Measurements from ENCODE around the gene ELN.
"Not testable (repeated sequence)": the region's sequence is repeated elsewhere in the genome, so short reads cannot be mapped to it uniquely, and the experiment has no call there.

ELN gene

DNA sequence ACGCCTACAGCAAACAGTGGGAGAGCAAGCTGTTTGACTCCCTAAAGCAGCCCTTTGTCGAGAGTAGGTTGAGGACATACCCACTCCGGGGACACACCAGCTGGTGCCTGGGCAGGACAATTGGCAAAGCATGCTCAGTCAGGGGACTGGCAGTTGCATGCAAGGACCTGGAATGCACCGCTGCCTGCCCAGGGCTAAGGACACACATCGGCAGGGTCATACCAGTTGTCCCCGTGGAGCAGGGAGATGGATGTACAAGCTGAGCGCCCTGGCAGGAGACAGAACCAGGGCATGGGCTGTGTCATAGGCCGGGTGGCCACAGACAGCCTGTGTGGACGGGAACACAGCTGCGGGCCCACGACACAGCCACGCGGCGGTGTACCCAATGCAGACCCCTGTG lies 18.3 kb upstream of the ELN start:
- POLR2A ChIA-PET: no interaction called here
- no peak for DNase-seq (ENCODE audit: extremely low spot score)
- TF ChIP-seq CTBP1 (IDR thresholded peaks at IDR 0.05; ENCODE audit: borderline replicate concordance): no peak
- TF ChIP-seq ELF4 (IDR thresholded peaks at IDR 0.05): no peak
- TF ChIP-seq, protein P1, sequence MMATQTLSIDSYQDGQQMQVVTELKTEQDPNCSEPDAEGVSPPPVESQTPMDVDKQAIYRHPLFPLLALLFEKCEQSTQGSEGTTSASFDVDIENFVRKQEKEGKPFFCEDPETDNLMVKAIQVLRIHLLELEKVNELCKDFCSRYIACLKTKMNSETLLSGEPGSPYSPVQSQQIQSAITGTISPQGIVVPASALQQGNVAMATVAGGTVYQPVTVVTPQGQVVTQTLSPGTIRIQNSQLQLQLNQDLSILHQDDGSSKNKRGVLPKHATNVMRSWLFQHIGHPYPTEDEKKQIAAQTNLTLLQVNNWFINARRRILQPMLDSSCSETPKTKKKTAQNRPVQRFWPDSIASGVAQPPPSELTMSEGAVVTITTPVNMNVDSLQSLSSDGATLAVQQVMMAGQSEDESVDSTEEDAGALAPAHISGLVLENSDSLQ (IDR thresholded peaks at IDR 0.05): no peak
- TF ChIP-seq TARDBP (IDR thresholded peaks at IDR 0.05): no peak
- no peak for TF ChIP-seq FOXK2 (IDR thresholded peaks at IDR 0.05)
- no peak for TF ChIP-seq FOXA1 (IDR thresholded peaks at IDR 0.05)
- CTCF ChIA-PET: no interaction called here

DNA sequence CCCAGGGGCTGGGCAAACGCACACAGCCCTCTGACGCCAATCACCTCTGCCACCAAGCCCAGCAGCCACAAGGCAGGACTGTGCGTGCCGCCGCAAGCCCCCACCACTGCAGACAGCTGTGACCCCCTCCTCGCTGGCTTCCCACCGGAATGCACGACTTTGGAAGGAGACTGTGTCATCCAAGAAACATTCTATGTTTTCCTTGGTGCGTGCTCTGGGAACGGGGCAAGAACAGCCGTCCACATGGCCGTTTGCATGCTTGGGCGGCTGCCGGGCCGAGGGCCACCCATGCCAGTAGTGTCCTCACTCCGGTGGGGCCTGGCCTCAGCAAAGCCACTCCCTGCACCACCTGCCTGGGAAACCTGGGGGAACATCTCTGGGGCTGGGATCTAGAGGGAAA lies 17.6 kb upstream of the ELN start:
- CTCF ChIA-PET: no interaction called here
- POLR2A ChIA-PET: no interaction called here
- TF ChIP-seq ZNF384 (IDR thresholded peaks at IDR 0.05) (no peak), ELF4 (IDR thresholded peaks at IDR 0.05) (no peak), HDGF (IDR thresholded peaks at IDR 0.05; ENCODE audit: borderline replicate concordance) (no peak), FOXM1 (IDR thresholded peaks at IDR 0.05; ENCODE audit: borderline replicate concordance) (no peak), FOXA1 (IDR thresholded peaks at IDR 0.05) (no peak), L3MBTL2 (conservative IDR thresholded peaks at IDR 0.05) (no peak), BHLHE40 (IDR thresholded peaks at IDR 0.05; ENCODE audit: borderline replicate concordance) (no peak), SUZ12 (IDR thresholded peaks at IDR 0.05) (no peak), ARNT (IDR thresholded peaks at IDR 0.05) (no peak), TARDBP (IDR thresholded peaks at IDR 0.05) (no peak), CTBP1 (IDR thresholded peaks at IDR 0.05; ENCODE audit: borderline replicate concordance) (no peak), FOXK2 (IDR thresholded peaks at IDR 0.05) (no peak), LEF1 (IDR thresholded peaks at IDR 0.05; ENCODE audit: borderline replicate concordance) (no peak), SP1 (IDR thresholded peaks at IDR 0.05) (no peak), NFRKB (IDR thresholded peaks at IDR 0.05) (no peak)
- TF ChIP-seq, protein P1 (IDR thresholded peaks at IDR 0.05): no peak
- DNase-seq (ENCODE audit: extremely low spot score): no peak

DNA sequence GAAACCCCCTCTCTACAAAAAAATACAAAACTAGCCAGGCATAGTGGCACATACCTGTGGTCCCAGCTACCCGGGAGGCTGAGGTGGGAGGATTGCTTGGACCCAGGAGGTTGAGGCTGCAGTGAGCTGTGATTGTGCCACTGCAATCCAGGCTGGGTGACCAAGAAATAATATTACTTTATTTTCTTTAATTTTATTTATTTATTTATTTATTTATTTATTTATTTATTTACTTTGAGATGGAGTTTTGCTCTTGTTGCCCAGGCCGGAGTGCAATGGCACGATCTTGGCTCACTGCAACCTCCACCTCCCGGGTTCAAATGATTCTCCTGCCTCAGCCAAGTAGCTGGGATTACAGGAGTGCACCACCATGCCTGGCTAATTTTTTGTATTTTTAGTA lies 16.6 kb upstream of the ELN start:
- CTCF ChIA-PET: interaction anchor here (1.2 kb wide), 1 partner anchor 15 kb away, joined by 4 read pairs; no protein-coding TSS in a partner anchor
- POLR2A ChIA-PET: not testable (repeated sequence)

DNA sequence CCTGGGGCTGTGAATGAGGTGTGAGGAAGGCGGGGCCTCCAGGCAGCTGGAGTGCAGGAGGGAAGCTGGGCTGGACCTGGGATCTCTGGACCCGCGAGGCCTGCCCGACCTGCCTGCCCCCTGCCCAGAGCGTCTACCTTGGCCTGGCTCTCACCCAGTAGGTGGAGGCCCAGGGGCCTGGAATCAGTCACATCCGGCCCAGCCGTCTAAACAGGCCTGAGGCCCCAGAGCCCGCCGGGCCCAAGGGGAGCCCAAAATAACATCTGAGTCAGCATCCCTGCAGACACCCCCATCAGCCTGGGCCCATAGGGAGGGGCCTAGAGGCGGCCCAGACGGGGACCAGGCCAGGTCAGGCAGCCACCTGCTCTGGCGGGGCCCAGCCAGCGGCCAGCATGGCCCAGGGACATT lies 15.1 kb upstream of the ELN start:
- no peak for DNase-seq (ENCODE audit: extremely low spot score)
- POLR2A ChIA-PET: no interaction called here
- no peak for TF ChIP-seq ZNF384 (IDR thresholded peaks at IDR 0.05)
- no peak for TF ChIP-seq SP1 (IDR thresholded peaks at IDR 0.05)
- no peak for TF ChIP-seq FOXK2 (IDR thresholded peaks at IDR 0.05)
- TF ChIP-seq, protein P1 (IDR thresholded peaks at IDR 0.05): no peak
- TF ChIP-seq L3MBTL2 (conservative IDR thresholded peaks at IDR 0.05): no peak
- TF ChIP-seq SUZ12 (IDR thresholded peaks at IDR 0.05): no peak
- CTCF ChIA-PET: no interaction called here

More for the DNA sequence above, 16.6 kb upstream of the ELN start:
- DNase-seq (ENCODE audit: extremely low spot score): not testable (repeated sequence)

DNA sequence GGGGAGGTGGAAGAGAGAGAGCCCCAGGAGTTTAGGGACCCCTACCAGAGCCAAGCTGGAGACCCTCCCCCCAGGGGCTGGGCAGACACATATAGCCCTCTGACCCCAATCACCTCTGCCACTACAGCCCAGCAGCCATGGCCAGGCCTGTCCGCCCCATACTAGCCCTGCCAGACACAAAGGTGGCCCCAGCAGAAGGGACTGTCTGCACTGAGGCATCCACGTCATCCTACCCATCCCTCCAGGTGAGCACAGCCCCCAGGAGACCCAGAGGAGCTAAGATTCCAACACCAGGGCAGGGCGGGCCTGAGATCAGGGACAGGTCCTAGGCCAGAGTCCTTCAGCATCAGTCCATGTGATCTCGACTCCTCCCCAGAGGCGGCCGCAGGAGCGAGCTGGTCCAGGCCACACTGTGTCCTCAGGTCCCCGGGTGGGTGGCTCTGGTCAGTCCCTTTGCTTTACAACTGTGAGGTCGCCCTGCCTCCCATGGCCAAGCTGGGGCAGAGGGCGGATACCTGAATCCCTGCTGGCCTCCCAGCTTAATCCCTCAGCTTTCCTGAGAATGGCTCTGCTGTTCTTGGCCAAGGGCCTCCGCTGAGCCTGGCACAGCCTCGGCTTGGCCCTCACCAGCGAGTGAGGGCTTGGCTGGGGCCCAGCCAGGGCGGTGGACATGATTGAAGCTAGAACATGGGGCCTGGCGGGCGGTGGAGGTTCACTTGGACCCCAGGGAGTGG lies 14.3 kb upstream of the ELN start:
- no peak for DNase-seq (ENCODE audit: extremely low spot score)
- TF ChIP-seq, protein P1 (IDR thresholded peaks at IDR 0.05): no peak
- TF ChIP-seq ARNT (IDR thresholded peaks at IDR 0.05) (no peak), SUZ12 (IDR thresholded peaks at IDR 0.05) (no peak), L3MBTL2 (conservative IDR thresholded peaks at IDR 0.05) (no peak), NFRKB (IDR thresholded peaks at IDR 0.05) (no peak), HDGF (IDR thresholded peaks at IDR 0.05; ENCODE audit: borderline replicate concordance) (no peak), FOXM1 (IDR thresholded peaks at IDR 0.05; ENCODE audit: borderline replicate concordance) (no peak), TARDBP (IDR thresholded peaks at IDR 0.05) (no peak), BHLHE40 (IDR thresholded peaks at IDR 0.05; ENCODE audit: borderline replicate concordance) (no peak), LEF1 (IDR thresholded peaks at IDR 0.05; ENCODE audit: borderline replicate concordance) (no peak), CTBP1 (IDR thresholded peaks at IDR 0.05; ENCODE audit: borderline replicate concordance) (no peak)
- ChIA-PET POLR2A (no interaction called here), CTCF (no interaction called here)

DNA sequence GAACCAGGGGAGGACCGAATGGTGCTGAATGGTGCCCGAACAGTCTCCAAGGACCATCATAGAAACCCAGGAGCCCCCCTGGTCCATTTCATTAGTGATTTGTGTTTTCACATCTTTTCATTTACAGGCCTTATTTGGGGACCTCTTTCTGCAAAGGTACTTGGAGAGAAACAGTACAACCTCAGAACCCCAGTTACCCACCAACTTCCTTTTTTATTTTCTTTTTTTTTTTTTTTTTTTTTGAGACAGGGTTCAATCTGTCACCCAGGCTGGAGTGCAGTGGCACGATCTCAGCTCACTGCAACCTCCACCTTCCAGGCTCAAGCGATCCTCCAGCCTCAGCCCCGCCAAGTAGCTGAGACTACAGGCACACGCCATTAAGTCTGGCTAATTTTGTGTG lies 13.0 kb upstream of the ELN start:
- no peak for DNase-seq (ENCODE audit: extremely low spot score)
- CTCF ChIA-PET: interaction anchor here (0.6 to 0.7 kb wide), 2 partner anchors 77 to 576 kb away, joined by 4 to 5 read pairs; no protein-coding TSS in a partner anchor

More for the DNA sequence above, 13.0 kb upstream of the ELN start:
- POLR2A ChIA-PET: no interaction called here
- TF ChIP-seq CTBP1 (IDR thresholded peaks at IDR 0.05; ENCODE audit: borderline replicate concordance) (no peak), LEF1 (IDR thresholded peaks at IDR 0.05; ENCODE audit: borderline replicate concordance) (no peak), SUZ12 (IDR thresholded peaks at IDR 0.05) (no peak), BHLHE40 (IDR thresholded peaks at IDR 0.05; ENCODE audit: borderline replicate concordance) (no peak)
